Activated CD4-positive, alpha-beta T cell treated with anti-CD3 and anti-CD28 coated beads for 1 hour (primary cell): ENCODE data around the gene GLE1.
"Not testable (repeated sequence)": the region's sequence is repeated elsewhere in the genome, so short reads cannot be mapped to it uniquely, and the experiment has no call there.

Experiments
- DNase-seq: peaks from one replicate; pipeline ENCODE4 v3.0.0-alpha.2; 2020

Gene GLE1

DNA sequence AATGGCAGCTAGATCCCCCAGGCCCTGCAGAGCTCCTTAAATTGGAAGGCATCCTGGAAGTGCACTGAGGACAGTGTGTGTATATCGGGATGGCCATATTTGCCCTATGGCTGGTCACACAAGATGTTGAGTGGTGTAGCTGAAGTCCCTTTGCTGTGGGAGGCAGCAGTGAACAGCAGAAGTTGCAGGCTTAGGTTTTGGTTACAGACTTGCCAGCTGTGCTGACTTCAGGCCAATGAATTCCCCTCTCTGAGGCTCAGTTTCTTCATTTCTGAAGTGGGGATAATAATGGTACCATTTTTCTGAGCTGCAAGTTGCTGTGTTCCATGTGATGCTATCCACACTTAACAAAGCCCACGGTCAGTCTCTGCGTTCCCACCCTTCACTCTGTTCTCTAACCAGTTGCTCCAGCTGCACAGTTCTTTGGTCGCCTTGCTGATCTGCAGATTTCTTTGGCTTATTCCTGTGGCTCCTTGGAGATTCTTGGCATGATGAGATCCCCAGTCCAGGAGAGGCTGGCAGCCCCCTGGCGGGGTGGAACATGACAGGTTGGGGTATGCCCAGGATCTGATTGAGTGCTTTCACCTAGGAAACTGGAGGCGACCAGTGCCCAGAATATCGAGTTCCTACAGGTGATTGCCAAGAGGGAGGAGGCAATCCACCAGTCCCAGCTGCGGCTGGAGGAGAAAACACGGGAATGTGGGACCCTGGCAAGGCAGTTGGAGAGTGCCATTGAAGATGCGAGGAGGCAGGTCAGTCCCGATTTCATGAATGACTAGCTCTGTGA lies 6.5 kb upstream of the GLE1 start:
- DNase-seq = no peak

DNA sequence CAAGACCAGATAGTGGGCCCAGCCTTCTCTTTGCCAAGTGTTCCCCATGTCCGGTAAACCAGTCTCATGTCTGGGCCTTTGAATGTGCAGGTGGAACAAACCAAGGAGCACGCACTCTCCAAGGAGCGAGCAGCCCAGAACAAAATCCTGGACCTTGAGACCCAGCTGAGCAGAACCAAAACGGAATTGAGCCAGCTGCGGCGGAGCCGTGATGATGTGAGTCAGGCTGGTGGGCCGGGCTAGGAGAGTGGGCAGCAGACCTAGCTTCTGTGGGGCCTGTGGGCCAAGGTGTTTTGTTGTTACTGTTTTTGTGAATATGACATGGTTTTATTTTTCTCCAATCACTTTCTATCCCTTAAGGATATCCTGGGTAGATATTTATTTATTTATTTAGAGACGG lies 5.6 kb upstream of the GLE1 start:
- DNase-seq = no peak

DNA sequence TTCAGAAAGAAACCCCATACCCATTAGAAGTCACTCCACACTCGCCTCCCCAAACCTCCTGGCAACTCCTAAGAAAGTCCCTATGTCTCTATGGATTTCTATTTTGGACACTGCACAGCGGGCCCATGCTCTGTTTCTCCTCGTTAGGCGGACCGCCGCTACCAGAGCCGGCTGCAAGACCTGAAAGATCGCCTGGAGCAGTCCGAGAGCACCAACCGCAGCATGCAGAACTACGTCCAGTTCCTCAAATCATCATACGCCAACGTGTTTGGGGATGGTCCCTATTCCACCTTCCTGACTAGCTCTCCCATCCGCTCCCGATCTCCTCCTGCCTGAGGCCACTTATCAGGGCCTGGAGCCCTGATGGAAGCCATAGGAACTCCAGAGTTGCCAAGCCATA lies 4.6 kb upstream of the GLE1 start:
- DNase-seq = no peak

DNA sequence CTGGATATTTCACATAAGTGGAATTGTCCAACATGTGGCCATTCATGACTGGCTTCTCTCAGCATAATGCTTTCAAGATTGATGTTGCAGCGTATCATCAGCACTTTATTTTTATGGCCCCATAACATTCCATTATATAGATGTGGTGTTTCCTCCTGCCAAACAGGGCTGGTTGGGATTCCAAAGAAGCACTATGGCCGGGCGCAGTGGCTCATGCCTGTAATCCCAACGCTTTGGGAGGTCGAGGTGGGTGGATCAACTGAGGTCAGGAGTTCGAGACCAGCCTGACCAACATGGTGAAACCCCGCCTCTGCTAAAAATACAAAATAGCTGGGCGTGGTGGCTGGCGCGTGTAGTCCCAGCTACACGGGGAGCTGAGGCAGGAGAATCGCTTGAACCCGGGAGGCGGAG lies 1.1 kb upstream of the GLE1 start:
- DNase-seq = not testable (repeated sequence)

DNA sequence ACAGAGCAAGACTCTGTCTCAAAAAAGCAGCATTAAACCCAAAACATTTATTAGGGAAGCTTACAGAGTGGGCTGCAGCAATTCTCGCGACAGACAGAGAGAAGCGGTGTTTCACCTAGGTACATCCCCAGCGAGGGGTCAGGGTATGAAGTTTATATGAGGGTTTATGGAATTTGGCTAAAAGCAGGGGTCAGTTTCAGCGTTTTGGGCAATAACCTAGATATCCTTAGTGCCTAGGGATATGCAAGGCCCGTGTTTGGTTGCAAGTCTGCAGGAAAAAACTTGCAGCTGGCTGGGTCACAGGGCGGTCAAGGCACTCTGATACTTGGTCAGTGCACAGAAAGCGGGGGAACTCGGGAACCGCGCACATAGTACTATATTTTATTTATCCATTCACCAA lies 649 bp upstream of the GLE1 start:
- no peak for DNase-seq

DNA sequence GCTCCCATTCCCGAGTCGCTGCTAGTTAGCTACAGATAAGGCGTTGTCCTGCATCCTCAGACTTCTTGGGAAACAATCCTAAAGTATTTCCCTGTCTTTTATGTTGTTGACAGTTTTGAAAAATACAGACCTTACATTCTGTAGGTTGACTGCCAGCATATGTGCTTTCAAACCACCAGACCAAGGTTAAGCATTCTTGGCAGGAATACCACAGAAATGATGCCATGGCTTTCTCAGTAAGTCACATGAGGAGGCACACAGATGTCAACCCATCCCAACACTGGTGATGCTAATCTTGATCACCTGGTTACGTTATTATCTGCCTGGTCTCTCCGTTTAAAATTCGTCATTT lies 871 bp downstream of the GLE1 start:
- DNase-seq = no peak

DNA sequence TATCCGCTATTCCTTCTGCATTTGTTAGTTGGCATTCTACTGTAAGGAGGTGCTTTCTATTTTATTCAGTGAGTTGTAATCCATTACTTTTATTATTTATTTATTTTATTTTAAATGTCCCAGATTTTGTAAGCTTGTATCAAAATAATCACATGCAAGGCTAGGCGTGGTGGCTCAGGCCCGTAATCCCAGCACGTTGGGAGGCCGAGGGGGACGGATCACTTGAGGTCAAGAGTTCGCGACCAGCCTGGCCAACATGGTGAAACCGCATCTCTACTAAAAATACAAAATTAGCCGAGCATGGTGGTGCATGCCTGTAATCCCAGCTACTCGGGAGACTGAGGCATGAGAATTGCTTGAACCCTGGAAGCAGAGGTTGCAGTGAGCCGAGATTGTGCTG lies 1.4 kb downstream of the GLE1 start:
- DNase-seq = not testable (repeated sequence)

DNA sequence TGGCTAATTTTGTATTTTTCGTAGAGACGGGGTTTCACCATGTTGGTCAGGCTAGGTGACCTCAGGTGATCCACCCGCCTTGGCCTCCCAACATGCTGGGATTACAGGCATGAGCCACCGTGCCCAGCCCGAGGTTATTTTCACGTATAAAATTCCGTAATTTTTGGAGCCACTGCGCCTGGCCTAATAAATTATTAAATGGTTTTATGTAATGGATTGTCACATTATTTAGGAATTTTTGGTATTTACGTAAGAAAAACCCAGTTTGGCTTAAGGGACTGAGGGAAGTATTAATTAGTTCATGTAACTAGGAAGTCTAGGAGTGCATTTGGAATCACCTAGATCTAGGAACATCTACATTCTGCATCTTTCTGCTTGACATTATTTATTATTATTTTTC lies 8.3 kb downstream of the GLE1 start:
- no peak for DNase-seq

DNA sequence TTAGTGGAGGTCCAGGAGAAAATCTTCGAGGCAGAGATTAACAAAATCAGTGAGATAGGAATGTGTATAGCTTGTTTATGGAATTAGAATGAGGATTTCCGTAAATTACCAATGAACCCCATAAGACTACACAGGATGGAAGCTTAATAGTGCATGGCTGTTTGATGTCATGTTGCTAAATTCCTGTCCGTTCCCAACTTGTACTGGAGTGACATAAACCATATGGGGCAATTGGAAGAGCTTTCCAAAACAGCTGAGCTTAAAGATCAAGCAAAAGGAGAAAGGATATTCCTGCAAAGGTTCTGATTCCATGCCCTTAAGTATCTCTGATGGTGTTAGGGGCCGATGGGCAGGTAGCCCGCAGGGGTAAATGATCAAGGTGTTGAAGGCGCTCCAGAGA lies 17.4 kb downstream of the GLE1 start:
- no peak for DNase-seq

DNA sequence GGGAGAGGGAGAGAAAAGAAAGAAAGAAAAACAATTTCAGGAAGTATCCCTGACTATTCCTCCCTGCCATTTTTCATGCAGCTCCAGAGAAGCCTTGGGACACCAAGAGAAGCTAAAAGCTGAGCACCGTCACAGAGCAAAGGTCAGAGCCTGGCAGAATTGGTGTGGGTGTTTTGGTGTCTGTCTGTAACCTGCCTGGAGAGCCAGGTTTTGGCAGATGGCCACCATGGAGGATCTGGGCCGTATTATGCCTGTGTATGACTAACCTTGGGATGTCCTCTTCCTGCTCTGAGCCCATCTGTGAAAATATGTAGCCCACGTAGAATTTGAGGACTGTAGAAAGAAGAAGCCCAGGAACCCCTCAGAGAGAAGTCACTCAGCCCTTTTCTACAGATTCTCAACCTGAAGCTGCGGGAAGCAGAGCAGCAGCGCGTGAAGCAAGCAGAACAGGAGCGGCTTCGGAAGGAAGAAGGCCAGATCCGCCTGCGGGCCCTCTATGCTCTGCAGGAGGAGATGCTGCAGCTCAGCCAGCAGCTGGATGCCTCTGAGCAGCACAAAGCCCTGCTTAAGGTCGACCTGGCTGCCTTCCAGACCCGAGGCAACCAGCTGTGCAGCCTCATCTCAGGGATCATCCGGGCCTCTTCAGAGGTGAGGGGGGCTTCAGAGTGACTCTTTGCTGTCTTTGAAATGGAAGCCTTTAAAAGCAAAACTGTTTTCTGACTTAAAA lies 18.8 kb downstream of the GLE1 start:
- DNase-seq = no peak

DNA sequence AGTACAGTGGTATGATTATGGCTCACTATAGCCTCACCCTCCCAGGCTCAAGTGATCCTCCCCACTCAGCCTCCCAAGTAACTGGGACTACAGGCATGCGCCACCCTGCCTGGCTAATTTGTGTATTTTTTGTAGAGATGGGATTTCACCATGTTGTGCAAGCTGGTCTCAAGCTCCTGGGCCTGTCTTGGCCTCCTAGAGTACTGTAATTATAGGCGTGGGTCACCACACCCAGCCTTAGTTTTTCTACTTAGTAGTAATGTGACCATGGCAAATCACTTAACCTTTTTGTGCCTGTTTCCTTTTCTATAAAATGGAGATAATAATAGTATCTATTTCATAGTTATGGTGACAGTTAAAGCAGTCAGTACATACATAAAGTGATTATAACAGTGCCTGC lies 22.2 kb downstream of the GLE1 start:
- no peak for DNase-seq

DNA sequence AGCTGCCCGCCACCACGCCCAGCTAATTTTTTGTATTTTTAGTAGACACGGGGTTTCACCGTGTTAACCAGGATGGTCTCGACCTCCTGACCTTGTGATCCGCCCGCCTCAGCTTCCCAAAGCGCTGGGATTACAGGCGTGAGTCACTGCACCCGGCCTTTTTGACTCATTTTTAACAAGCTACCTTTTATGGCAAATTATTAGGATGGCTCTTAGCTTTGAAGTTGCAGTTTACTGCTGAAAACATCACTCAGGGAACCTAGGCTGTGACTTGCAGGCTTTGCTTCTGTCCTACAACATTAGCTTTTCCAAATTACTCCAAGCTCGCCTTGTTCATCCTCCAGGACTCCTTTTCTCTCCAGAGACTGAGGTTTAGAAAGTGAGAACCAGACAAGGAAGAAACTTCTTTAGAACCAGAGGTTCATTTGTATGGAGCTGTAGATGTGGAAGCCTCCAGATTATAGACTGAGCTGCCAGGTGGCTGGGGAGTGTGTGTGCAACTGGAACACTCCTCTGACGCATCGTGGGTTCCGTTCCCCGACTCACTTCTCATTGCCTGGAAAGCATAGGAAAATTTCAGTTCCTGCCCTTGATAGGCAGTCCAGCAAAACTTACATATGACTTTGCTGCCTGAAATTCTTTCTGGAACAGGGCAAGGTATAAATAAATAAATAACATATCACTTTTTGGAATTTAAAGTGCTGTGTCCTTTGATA lies 24.1 kb downstream of the GLE1 start:
- no peak for DNase-seq

DNA sequence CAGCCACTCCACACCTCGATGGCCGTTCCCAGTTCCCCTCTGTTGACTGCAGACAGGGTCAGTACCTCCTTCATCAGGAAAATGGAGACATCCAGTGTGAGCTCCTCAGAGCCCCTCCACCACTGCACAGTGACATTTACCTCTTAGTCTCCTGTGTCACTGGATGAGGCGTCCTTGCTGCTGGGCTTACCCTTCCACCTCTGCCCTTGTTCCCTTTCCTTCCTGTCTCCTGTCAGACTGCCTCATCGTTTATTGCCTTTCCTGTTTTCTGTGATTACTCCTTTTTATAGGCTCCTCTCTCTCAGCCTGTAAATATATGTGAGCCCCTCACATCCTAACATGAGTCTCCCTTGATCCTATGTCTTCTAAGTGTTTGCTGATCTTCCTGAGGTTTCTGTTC lies 24.7 kb downstream of the GLE1 start:
- no peak for DNase-seq

DNA sequence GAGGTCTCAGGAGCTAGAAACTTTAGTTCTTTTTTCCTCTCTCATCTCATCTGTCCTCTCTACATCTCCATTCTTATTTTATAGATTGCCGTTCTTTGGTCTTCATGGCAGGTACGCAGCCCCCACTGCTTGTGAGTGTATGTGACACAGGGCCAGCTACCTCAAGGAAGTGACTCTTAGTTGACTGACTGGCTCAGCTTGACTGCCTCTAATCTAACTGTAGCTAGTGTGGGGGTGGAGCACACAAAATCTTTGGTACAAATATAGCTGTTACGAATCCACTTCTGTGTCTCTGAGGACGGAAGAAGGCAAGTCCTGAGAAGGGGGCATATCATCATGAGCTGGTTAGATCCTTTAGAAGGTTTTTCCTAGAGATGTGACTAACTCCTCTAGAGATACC lies 28.1 kb downstream of the GLE1 start:
- no peak for DNase-seq

DNA sequence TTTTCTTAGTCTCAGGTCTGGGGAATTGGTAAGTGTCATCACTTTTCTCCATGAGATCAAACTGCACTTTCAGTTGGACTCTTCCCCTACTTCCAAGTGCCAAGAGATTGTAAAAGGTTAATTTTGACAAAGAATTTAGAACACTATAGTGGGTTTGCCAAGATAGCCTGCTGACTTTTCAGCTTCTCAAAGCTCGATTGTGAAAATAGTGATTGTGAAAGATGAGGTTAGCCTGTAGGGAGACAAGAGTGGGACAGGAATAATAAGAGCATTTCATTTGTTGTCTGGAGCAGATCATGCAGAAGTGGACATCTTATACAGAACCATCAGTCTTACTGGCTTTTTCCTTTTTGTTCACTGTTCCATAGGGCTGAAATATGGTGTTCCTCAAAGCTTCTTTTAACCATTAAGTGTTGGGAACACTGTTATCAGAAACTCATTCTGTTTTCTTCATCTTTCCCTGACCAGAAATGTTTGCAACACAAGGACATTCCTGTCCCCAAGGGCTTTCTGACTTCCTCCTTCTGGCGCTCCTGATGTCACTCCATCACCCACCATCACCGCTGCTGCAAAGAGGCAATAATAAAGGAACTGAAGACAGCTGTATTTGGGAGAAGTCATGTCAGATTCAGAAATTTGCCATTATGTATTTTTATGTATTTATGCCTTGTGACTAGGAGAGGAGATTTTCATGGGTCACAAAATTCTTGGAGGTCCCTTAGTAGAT lies 36.3 kb downstream of the GLE1 start:
- no peak for DNase-seq

DNA sequence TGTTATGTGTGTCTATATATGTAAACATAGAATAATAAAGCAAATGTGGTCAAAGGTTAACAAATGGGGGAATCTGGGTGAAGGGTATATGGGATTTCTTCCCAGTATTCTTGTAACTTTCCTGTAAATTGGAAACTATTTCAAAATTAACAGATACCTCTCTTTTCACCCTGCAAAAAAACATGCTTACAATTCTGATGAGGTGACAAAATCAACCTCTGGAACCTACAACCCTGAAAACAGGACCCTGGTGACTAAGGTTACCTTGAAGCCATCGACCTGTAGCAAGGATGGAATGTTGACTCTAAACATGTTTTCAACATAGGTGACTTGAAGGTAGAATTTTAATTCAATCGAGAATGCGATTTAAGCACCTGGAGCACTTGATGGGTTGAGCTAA lies 42.0 kb downstream of the GLE1 start:
- no peak for DNase-seq

DNA sequence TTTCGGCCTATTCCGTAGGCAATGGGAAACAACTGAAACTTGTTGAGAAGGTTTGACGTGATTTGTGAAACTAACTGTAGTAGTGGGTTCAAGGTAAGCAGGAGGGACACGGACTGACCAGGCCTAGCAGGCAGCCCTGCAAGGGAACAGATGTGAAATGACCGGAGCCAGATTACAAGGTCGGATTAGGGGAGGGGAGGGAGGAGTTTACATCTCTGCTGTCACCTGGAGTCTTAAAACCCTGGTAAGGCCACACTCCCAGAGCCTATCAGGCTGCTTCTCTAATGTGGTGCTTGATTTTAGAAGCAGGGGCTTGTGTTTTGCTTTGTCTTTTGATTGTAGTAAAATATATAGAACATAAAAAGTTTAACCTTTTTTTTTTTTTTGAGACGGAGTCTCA lies 44.4 kb downstream of the GLE1 start:
- DNase-seq = no peak

DNA sequence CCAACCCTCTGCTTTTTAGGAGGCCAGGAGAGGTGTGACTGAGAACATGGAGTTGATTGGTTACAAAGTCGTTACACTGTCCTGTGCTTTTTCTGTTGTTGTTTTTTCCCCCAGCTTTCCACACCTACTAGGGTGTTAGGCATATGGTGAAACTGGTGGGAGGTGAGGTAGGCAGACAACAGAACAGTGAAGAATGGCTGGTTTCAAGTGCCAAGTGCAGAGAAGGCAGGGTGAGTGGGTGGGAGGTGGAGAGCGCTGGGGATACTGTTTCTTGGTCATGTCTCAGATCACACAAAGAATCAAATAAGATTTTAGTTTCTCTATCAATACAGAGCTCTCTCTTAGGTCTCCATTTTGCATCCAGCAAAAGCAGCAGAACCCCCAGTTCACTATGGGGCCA lies 45.7 kb downstream of the GLE1 start:
- DNase-seq = no peak

DNA sequence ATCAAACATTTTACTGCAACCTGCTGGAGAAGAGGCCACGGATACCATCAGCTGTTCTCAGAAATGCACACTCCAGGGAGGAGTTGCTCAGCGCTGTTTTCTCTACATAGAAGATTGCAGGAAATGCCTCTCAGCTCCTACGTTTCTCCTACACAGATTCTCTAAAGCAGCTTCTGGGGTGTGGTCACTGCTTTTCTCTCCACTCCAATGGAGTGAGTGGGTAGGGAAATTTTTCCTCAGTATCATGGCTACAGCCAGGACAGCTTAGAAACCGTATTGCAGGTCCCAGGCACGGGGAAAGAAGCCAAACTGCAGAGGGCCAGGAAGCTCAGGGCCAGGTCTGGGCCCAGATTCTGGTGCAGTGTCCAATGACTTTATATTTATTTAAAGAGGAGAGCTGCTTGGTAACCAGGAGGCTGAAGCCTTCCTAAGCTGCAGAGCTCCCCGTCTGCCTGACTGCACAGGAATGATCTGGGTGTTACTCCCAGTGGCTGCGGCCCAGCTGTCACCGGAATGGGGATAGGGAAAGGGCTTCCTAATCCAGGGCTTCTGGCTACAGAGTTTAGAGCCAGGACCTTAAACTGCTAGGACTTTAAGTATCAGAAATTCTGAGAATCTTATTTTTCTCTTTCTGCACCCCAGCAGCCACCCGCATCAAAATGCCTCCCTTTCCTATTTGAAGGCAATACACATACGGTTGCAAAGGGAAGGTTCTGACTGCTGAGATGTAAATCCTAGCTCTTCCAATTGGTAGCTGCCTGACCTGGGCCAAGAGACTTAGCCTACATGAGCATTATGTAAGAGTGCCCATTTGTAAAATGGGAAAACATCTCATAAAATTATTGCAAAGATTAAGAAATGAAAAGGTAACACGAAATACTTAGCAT lies 46.5 kb downstream of the GLE1 start:
- no peak for DNase-seq

DNA sequence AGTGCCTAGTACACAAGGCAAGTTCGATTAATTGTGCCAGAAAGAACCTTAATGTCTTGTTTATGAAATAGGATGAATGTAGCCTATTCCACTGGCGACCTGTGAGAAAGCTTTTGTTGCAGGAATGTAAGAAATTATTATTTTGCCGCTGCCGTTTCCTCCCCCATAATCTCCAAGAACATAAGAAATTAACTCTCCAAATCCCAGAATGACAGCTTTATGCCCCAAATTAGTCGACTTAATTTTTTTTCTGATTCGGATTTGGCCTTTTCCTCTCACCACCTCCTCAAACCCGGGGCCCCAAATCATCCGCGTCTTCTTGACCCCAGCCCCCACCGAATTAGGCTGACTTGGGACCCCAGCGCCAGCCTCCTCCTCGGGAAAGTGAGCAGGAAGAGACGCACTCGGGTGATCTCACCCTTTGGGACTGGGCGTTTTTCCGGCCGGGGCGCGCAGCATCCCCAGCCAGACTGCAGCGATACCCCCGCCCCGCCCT lies 47.2 kb downstream of the GLE1 start:
- no peak for DNase-seq

DNA sequence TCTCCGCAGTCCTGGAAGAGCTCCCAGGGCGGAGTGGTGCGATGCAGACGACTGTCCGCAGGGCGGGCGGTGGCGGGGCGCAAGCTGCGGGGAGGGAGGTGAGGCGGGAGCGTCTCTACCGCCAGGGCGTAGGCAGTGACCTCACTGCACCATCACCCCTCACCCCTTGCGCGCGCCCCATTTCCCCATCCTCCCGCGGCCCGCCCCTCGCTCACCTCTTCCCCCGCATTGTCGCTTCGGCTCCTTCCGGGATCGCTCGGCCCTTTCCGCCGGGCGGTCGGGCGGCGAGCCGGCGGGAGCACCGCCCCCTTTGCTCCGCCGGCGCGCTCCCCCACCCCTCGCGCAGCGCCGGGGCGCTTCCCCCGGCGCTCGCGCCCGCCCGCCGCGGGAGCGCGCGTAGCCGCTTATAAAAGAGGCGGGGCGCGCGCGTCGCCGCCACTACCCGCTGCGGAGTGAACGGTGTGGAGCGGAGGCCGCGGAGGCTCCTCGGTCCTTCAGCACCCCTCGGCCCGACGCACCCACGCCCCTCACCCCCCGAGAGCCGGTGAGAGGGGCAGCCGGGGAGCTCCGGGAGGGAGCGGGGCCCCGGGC lies 47.7 kb downstream of the GLE1 start, which contains the start of gene SPTAN1:
Gene SPTAN1 (plus strand): TSS at position 435 of the 591 bp plus-strand sequence. CDS start 14,154 bp downstream, outside the sequence.
- peak; percentile 88 for DNase-seq
